ENCODE data around the gene SP4.

The SP4 gene

DNA sequence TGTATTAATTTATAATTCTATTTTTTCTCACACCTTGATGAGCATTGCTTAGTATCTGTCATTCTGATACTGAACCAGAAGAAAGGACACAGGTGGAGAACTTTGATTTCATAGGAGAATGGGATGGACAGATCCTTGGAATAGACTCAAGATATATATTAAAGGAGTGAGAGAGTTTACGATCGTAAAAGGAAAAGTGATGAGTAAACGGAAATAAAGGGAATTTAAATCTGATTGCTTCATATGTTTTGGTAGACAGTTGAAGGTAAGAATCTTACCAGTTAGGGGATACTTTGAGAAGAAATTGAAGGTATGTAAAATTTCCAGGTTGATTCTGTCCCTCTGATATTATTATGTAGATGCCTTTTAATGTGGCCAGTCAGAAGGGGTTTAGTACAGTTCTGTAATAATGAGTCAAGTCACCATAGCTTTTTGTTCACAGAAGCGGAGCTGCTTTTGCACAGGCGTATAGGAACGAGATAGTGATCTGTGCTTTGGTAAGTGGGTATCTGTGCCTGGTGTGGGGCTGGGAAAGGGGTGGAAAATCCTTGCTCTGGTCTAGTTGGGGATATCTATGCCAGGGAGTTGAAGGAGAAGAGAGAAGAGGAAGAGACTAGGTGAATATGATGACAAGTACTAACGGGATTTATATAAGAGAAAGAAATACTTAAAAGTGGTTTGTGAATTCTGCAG, 15.4 kb downstream of the SP4 start:
- no peak for DNase-seq (ENCODE audit: low read depth)

DNA sequence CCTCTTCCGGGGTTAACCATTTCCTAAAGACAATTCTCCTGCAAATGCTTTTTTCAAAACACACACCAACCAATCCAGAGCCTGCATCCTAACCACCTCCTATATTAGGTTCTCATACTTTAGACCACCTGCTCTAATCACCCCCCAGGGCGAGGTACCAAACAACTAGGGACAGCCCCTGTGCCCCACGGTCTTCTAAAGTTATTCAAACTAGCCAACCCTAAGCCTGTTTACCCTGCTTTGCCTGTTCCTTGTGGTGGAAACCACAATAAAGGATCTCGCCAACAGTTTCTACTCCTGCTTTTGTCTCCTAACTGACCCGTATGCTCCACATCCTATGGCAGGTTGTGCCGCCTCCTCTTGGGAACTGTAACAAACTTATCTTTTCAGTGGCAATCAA, 21.1 kb downstream of the SP4 start:
- DNase-seq (ENCODE audit: low read depth), result no peak

- DNase-seq (ENCODE audit: low read depth), result no peak
These were observed 22.2 kb downstream of the SP4 start for GRCh38 chr7:21450076-21450475.

- no peak for DNase-seq (ENCODE audit: low read depth)
These were observed 23.1 kb downstream of the SP4 start for GRCh38 chr7:21450941-21451340.

GRCh38 chr7:21454182-21454581, 26.3 kb downstream of the SP4 start:
- DNase-seq (ENCODE audit: low read depth), result no peak

DNA sequence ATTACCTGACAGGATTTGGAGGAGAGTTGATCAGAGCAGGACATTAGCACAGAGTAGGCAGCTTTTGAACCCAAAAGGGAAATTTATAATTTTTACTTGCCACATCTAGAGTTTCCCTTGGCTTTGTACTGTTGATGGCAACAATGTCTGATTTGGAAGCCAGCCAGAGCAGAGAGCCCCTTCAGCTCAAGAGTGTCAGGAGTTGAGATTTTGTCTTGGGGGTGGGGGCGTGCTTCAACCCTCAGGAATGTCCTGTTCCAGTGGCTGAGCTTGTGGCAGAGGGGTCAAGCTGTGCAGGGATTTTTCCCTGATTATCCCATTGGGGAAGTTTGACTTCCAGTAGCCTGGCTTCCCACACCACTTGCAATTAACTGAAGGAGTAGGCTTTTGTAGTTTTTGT, 27.0 kb downstream of the SP4 start:
- no peak for DNase-seq (ENCODE audit: low read depth)

GRCh38 chr7:21461282-21461681, 33.4 kb downstream of the SP4 start:
- no peak for DNase-seq (ENCODE audit: low read depth)

GRCh38 chr7:21462081-21462480, 34.2 kb downstream of the SP4 start:
- DNase-seq (ENCODE audit: low read depth), result no peak

DNA sequence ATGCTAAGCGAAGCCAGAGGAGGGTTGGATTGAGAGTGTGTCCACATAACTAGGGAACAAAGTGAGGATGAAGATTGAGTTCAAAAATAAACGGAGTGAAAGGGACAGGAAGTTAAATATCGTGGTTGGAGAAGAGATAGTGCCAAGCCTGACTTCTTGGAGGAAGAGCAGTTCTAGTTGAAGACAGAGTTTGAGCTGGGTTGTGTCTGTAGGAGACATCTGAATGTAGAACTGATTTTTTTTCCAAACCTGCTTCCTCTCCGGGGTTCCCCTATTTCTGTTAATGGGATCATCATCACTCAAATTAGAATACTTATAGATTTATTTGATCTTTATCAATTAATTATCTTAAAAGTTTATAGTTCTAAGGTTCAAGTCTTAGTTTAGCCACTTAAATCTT, 35.6 kb downstream of the SP4 start:
- DNase-seq (ENCODE audit: low read depth), result no peak

GRCh38 chr7:21468969-21469368, 41.1 kb downstream of the SP4 start:
- DNase-seq (ENCODE audit: low read depth), result no peak

DNA sequence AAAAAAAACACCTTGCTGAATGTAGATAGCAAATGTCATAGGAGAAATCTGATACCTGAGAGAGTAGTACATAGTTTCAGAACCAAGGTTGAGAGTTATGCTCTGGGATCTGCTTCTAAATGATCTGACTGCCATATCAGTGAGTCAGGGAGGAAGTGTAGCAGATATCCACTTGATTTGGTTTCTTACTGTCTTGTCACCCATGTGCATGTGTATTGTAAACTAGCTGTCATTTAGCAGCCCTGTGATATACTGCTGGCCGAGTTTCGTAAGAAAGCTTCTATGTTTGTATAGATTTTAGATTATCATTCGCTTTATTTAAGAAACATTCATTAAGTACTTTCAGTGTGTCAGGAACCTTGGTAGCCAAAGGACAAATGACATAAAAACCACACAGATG, 42.0 kb downstream of the SP4 start:
- DNase-seq (ENCODE audit: low read depth), result no peak

DNA sequence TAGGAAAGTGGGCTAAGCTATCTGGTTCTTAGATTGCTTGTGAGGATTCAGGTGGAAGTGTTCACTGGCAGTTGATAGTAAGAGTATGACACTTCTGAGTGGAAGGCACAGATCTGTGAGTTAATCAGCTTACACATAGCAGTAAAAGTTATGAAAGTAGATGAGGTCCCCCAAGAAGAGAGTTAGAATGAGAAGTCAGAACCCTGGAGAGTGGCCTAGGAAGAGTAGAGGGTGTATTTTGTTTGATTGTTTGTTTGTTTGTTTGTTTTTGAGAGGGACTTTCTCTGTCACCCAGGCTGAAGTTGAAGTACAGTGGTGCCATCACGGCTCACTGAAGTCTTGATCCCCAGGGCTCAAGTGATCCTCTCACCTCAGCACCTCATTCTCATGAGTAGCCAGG, 44.1 kb downstream of the SP4 start:
- no peak for DNase-seq (ENCODE audit: low read depth)

- no peak for DNase-seq (ENCODE audit: low read depth)
These were observed 48.5 kb downstream of the SP4 start for GRCh38 chr7:21476429-21476828.

DNA sequence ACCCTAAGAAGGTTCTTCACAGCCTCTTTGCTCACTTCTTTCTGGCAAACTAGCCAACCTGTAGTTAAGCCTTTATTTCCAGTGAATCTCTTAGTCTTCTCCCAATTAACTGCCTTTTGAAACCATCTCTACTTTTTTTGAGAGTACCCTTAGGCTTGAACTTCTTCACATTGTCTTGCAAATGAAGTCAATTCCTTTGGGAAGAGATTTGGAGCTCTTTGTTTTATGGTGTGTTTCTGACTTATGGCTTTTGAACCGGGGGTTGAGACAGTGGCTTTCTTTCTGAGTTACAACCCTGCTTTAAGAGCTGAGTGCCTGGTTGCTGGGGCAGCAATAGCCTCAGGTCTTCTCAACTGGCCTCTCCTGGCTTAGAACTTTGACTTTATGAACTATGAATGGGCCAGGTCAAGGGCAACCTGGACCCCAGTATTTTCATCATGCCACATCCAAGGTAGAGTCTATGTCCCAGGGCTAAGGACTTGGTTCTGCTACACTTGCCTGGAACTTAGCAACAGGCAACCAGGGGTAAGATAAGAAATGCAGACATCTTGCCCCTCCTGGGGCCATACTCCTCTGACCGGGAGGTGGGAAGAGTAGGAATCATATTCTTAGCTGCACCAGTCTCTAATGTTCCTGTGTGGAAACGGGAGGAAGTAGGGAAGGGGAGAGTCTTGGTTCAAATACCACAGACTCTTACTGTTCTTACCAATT, 53.0 kb downstream of the SP4 start:
- DNase-seq (ENCODE audit: low read depth), result no peak

DNA sequence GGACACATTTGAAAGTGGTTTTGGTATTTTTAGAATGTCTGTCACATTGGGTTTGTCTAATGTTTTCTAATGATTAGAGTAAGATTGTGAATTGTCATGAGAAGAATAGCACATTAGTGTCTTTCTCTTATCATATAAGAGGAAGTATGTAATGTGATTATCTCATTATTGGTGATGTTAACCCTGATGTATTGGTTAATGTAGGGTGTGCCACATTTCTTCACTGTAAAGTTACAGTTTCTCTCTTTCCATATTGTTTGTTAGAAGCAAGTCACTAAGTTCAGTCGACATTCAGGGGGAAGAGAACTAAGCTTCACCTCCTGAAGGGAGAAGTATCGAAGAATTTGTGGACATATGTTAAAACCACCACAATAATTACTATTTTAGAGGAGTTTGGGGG, 58.6 kb downstream of the SP4 start:
- DNase-seq (ENCODE audit: low read depth), result no peak

DNA sequence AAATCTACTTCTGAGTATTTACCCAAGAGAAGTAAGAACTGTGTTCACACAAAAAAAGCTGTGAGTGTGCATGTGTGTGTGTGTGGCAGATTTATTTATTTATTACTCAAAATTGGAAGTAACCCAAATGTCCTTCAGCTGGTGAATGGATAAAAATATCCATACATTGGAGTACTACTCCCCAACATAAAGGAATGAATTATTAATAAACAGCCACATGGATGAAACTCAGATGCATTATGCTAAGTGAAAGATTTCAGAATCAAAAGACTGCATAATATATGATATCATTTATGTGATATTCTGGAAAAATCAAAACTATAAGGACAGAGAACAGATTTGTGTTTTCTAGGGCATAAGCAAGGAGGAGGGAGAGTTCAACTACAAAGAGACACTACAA, 67.8 kb downstream of the SP4 start:
- no peak for DNase-seq (ENCODE audit: low read depth)

DNA sequence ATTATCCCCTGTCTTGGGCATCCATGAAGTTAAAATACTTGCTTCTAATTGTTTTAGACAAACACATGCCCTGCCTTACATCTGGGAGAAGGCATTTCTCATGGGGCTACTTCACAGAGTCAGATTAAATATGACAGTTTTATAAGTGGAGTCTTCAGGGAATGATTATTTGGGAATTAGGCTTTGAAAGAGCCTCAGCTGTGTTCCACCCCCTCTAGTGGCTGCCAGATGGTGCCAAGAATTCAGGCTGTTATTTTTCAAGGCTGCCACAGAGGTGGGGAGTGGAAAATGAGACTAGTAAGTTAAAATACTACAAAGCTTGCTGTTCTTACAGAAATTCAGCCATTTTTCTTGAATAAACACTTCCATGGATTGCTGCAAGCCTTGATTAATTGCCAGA, 69.2 kb downstream of the SP4 start:
- peak; percentile 4 for DNase-seq (ENCODE audit: low read depth)

DNA sequence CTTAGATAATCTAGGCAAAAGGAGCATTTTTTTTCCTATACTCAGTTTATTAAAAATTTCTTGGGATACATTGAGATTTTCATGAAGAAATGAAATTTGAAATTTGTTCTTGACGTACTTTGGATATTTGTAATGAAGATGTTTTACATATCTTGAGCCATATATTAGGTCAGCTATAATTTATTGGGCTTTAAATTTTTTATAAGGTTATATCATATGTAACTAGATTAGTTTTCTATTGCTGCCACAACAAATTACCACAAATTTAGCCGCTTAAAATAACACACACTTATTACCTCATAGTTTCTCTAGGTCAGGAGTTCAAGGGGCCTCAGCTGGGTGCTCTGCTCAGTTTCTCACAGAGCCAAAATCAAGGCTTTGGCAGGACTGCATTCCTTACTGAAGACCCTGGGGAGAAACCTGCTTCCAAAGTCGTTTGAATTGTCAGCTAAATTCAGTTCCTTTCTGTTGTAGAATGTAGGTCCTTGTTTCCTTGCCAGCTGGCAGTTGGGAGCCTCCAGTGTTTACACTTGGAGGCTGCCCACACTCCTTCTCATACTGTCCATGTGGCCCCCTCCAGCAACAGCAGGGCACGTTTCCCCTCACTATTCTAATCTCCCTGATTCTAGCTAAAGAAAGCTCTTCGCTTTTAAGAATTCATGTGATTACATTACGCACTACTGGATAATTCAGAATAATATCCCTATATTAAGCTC, 72.4 kb downstream of the SP4 start:
- no peak for DNase-seq (ENCODE audit: low read depth)

DNA sequence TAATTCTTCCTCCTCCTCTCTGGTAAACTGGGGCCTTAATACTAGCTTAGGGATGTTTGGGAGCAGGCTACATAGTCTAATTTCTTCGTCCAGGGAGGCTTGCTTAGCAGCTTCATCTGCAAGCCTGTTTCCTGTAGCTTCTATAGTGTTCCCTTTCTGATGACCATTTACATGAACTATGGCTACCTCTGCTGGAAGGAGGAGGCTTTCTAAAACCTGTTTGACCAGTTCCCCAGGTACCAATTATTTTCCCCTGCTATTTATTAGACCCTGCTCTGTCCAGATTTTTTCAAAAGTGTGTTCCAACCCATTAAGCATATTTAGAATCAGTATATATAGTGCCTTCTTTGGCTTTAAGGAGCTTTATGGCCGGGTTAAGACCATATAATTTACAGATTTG, 76.1 kb downstream of the SP4 start:
- no peak for DNase-seq (ENCODE audit: low read depth)

DNA sequence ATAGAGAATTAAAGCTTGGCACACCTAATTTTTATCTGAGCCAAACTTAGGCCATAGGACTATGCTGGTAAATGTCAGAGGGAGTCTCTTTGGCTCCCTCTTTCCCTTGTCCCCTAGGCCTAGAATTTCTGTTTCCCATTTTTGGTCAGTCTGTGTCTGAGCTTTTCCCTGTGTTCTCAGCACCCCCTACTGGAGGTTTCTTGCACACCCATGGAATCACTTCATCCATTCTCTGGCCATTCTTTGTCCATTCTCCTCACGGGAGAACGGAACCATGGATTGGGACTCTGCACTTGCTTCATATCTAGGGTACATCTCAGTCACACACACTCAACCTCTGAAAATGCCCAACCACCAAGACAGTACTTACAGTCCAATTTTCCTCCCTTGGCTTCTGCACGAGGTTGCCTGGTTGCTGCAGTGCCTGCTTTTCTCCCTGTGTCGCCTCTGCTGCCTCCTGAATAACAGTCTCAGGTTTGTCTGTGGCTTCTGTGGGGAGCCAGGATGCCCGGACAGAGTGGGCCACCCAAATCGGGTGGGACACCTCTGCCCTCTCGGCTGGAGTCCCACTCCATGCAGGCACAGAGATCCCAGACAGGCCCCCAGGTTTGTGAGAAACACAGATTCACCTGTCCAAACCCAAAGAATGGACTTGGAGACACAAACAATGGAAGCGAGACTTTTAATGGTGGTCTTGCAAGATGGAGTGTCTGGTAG, 79.9 kb downstream of the SP4 start:
- peak; percentile 22 for DNase-seq (ENCODE audit: low read depth)

DNA sequence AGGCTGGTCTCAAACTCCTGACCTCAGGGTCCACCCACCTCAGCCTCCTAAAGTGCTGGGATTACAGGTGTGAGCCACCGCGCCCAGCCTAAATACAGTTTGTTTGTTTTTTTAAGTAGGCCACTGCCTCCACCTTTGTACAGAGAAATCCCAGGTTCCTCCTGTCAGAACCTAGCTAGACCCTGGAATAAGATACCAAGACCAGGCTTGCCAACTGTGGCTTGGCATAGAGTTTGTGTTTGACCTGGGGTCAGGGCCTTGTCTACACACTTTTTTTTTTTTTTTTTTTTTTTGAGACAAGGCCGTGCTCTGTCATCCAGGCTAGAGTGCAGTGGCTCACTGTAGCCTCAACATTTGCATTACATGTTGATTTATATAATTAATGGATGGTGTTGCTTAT, 80.7 kb downstream of the SP4 start:
- DNase-seq (ENCODE audit: low read depth), result no peak

DNA sequence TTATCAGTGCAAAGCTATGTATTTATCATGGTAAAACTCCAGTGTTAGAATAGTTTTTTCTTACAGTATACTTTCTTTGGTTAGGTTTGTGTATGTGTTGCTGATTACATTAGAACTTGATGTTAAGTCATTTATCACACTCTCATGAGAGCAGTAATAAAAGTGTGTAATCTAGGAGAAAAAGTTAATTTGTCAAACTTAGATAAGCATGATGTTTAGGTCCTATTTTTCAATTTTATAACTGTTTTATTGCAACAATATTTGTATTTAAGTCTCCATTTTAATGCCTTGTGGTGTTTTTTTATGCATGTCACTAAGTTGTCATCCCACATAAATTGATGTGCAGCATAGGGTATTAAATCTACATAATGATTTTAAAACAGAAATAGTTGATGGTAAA, 86.2 kb downstream of the SP4 start:
- no peak for DNase-seq (ENCODE audit: low read depth)

DNA sequence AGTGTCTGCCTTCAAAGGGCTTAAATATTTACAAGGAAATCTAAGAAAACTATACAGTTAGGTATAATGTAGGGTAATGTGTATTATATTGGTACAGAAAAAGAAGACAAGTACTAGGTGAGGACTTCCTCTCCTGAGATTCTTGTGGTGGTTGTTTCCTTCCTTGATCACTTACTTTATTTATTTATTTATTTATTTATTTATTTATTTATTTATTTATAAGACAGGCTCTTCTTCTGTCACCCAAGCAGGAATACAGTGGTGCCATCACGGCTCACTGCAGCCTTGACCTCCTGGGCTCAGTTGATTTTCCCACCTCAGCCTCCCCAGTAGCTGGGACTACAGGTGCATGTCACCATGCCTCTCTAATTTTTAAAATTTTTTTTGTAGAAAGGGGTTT, 96.8 kb downstream of the SP4 start:
- no peak for DNase-seq (ENCODE audit: low read depth)

Measured in HS-5 (cell line).